Naive B cell (primary cell): ENCODE results near the gene MOXD1. TPM values are rescaled to one million over a fixed set of nuclear protein-coding genes. Genes with fewer than 3 reads are reported as not detected.
"Not testable (repeated sequence)": the region's sequence is repeated elsewhere in the genome, so short reads cannot be mapped to it uniquely, and the experiment has no call there.

Experiments
- ATAC-seq, 2 donors: fragments of 150-1000 bp; cut with Tn5 transposase; 2 replicates each; pipeline ENCODE4 v1.10.0; 2021; ENCODE audit warnings: low read depth in 2 of 2, mild to moderate bottlenecking in 2 of 2, moderate library complexity in 2 of 2
- DNase-seq: peaks from one replicate; pipeline ENCODE4 v3.0.0; 2022
- H3K27ac Mint-ChIP-seq, 6 donors: one replicate each; pipeline ENCODE4 v1.8.0; 2020 to 2022; ENCODE audit warnings: mild to moderate bottlenecking in 6 of 6, mixed read lengths in 6 of 6, moderate library complexity in 5 of 6, inconsistent platforms in 2 of 6
- H3K27me3 Mint-ChIP-seq, 3 donors: one replicate each; pipeline ENCODE4 v1.8.0; 2021 to 2022; ENCODE audit warnings: mixed read lengths in 3 of 3, mild to moderate bottlenecking in 1 of 3
- H3K36me3 Mint-ChIP-seq, 2 donors: one replicate each; pipeline ENCODE4 v1.8.0; 2020 to 2022; ENCODE audit warnings: mixed read lengths in 2 of 2, inconsistent platforms in 1 of 2, mild to moderate bottlenecking in 1 of 2
- H3K4me1 Mint-ChIP-seq, 3 donors: one replicate each; pipeline ENCODE4 v1.8.0; 2020 to 2022; ENCODE audit warnings: mixed read lengths in 3 of 3, inconsistent platforms in 1 of 3, mild to moderate bottlenecking in 1 of 3, moderate library complexity in 1 of 3
- H3K4me3 Mint-ChIP-seq, 8 donors: one replicate each; pipeline ENCODE4 v1.8.0; 2020 to 2022; ENCODE audit warnings: mild to moderate bottlenecking in 8 of 8, mixed read lengths in 8 of 8, moderate library complexity in 8 of 8, inconsistent platforms in 2 of 8
- H3K9me3 Mint-ChIP-seq, 7 donors: one replicate each; pipeline ENCODE4 v1.8.0; 2020 to 2022; ENCODE audit warnings: mixed read lengths in 7 of 7, mild to moderate bottlenecking in 5 of 7, inconsistent platforms in 2 of 7, moderate library complexity in 1 of 7
- polyA plus RNA-seq, 6 donors: library from polyadenylated mRNA; unstranded; fragments of 300-500 nt; fragmentation: Illumina TruSeq; gene quantifications; one replicate each; pipeline ENCODE4 v1.2.3, GENCODE V29; 2021; ENCODE audit warnings: low read depth in 6 of 6

The MOXD1 gene
- polyA plus RNA-seq, 6 donors from 2014 or later, result 3.8 to 11.4 (median 8.1) TPM

DNA sequence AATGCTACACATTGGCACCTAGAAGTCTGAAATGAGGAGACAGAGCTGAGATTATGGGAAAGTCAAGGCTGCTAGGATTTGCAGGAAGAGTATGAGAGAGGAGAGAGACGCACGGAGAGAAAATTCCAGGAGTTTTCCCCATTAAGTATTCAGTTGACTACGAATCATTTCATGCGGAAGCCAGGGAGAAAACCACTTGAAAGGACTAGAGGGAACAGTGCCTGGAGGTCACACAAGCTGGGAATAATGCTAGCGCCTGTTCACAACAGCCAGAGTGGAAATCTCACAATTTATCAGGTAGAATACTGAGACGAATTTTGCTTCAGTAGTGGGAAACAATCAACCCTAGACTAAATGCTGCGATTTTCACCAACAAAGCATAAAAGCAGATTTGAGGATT is 118.6 kb downstream of the MOXD1 start:
- no peak for DNase-seq
- ATAC-seq, result no peak
- no peaks in the 10 kb centered on the region for H3K9me3 Mint-ChIP-seq
- peaks cover 9 to 20% (median 19%) of the 10 kb centered on the region in 3 donors for H3K4me1 Mint-ChIP-seq
- H3K36me3 Mint-ChIP-seq, result no peaks in the 10 kb centered on the region
- H3K27ac Mint-ChIP-seq, result peak overlapping the region in 2 of 6 donors; percentile 50 to 51
- no peaks in the 10 kb centered on the region for H3K27me3 Mint-ChIP-seq
- H3K4me3 Mint-ChIP-seq, result no peak overlapping the region

DNA sequence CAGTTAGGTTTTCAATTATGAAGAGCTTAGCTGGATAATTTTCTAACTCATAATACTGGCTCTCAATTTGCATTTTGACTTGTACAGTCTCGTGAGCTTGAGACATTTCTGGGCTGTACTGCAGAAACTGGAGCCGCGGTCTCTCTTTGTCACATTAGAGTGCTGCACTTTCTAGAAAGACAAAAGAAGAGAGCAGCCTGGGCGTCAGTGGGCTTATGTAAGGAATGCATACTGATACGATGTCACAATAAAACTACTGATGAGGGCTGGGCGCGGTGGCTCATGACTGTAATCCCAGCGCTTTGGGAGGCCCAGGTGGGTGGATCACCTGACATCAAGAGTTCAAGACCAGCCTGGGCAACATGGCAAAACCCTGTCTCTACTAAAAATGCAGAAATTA is 120.8 kb downstream of the MOXD1 start:
- Mint-ChIP-seq H3K4me1 (peaks cover 0 to 5% (median 0%) of the 10 kb centered on the region in 3 donors), H3K36me3 (no peaks in the 10 kb centered on the region), H3K27ac (no peak overlapping the region), H3K4me3 (no peak overlapping the region), H3K9me3 (no peaks in the 10 kb centered on the region), H3K27me3 (peaks cover 3 to 5% (median 4%) of the 10 kb centered on the region in 3 donors)
- no peak for ATAC-seq
- DNase-seq, result no peak

DNA sequence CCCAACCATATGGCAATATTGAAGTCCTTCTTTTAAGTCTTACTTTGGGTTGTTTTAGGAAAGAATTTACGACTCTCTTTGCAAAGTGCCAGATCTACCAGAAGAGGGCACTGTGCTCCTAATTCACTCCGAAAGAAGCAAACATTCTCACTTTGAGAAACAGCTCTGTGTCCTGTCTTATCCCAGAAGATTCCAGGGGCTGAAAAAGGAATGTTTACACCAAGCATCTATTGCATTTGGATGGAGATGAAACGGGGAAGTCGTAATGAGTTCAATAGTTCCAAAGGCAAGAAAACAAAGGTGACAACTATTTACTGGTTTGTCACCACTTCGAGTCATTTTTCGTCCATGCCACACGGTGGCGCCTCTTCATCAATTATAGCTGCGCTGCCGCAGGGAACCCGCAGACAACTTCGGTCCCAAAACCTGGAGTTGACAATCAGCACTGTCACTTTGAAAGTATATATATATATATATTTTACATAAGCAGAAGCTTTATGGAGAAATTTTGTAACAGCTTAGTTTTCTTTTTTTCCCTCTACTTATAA is 121.6 kb downstream of the MOXD1 start:
- Mint-ChIP-seq H3K9me3 (no peaks in the 10 kb centered on the region), H3K4me3 (peak overlapping the region; percentile 46 to 94 (median 83)), H3K4me1 (peaks cover 0 to 5% (median 0%) of the 10 kb centered on the region in 3 donors), H3K27me3 (peaks cover 5 to 12% (median 11%) of the 10 kb centered on the region in 3 donors), H3K27ac (peak overlapping the region in 2 of 6 donors; percentile 11 to 93), H3K36me3 (no peaks in the 10 kb centered on the region)
- DNase-seq, result peak; percentile 77
- ATAC-seq, result peak; percentile 86 to 95

DNA sequence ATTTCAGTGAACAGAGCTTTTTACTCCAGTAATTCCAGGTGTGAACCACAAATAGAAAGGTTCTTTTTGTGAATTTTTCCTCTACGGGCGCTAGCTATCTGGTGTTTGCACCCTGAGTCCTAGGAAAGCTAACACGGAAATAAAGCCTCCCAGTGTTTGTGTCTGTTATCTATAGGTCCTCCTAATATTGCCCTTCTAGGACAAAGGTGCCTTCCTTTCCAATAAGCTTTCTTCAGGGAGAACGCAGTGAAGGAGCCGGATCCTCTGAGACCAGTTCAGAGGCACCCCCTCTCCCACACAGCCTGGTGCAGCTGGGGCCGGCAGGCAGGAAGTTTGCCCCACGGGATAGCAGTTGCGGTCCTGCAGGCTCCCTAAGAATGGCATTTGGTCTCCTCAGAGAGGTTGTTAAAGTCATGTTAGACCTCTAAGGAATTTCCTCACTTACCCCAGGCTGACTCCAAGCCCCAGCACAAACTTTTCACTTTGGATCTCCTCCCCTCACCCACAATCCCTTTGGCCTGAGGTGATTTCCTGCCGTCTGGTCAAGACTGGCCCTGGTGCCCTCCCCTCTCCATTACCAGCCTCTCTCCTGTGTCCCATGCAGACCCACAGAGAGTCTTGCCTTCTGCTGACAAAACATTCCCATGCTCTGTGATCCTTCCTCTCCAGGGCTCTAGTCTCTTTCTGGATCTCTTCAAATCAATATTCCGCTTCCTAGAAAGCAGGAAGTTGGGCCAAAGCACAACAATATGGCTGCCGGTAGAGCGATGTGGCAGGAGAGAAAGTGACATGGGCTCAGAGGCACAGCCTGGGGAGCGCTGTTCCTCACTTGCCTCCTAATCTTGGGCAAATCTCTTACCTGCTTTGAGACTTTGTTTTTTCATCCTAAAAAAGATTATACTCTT is 126.0 kb downstream of the MOXD1 start:
- no peak for ATAC-seq
- Mint-ChIP-seq H3K27me3 (peaks cover 5 to 12% (median 11%) of the 10 kb centered on the region in 3 donors), H3K4me1 (peaks cover 6 to 15% (median 13%) of the 10 kb centered on the region in 3 donors), H3K4me3 (no peak overlapping the region), H3K9me3 (no peaks in the 10 kb centered on the region), H3K27ac (no peak overlapping the region), H3K36me3 (no peaks in the 10 kb centered on the region)
- DNase-seq, result no peak

DNA sequence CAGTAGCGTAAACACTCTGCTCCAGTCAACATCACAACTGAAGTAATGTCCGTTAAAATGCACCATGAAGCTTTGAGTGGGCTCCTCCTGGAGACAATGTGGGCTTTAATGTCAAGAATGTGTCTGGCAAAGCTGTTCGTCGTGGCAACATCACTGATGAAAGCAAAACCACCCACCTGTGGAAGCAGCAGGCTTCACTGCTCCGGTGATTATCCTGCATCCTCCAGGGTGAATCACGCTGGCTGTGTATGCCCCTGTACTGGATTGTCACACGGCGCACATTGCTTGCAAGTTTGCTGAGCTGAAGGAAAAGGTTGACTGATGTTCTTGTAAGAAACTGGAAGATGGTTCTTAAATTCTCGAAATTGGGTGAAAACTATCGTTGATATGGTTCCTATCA is 128.5 kb downstream of the MOXD1 start:
- H3K4me1 Mint-ChIP-seq, result peaks cover 19 to 30% (median 20%) of the 10 kb centered on the region in 3 donors
- no peak overlapping the region for H3K4me3 Mint-ChIP-seq
- H3K36me3 Mint-ChIP-seq, result no peaks in the 10 kb centered on the region
- DNase-seq, result no peak
- no peak overlapping the region for H3K27ac Mint-ChIP-seq
- ATAC-seq, result no peak
- H3K9me3 Mint-ChIP-seq, result no peaks in the 10 kb centered on the region
- H3K27me3 Mint-ChIP-seq, result peaks cover 5 to 12% (median 11%) of the 10 kb centered on the region in 3 donors

DNA sequence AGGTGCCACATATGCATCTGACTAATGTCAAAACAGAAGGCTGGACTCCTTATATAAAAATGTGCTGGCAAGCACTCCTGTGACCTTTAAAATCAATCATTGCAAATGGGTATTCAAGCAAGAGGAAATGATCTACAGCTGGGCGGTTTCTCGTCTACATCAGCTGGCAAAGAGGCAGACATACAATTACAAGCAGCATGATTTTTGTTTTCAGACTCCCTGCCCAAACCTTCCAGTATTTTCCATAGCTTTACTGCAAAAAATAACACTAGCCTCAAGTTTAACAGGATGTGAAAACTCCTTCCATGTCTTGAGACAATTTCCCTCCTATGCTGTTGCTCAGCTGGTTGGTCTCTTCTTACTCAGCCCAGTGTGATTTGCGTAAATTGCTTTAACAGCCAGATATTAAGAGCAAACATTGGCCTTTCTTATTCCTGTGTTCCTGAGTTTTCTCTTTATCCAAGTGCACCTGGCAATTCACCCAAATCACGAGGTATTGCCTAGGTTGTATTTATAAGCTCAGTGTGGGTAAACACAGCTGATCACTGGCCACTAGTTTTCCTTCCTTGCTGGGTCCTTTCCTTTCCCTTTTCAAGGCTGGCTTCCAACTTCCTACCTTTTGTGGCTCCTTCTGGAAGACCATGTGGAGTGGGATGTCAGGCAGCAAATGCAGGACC is 130.4 kb downstream of the MOXD1 start:
- Mint-ChIP-seq H3K36me3 (no peaks in the 10 kb centered on the region), H3K27ac (no peak overlapping the region), H3K4me3 (peak overlapping the region in 2 of 8 donors; percentile 17 to 29), H3K9me3 (no peaks in the 10 kb centered on the region), H3K27me3 (peaks cover 5 to 11% (median 11%) of the 10 kb centered on the region in 3 donors), H3K4me1 (peaks cover 19 to 43% (median 20%) of the 10 kb centered on the region in 3 donors)
- no peak for ATAC-seq
- DNase-seq, result no peak

DNA sequence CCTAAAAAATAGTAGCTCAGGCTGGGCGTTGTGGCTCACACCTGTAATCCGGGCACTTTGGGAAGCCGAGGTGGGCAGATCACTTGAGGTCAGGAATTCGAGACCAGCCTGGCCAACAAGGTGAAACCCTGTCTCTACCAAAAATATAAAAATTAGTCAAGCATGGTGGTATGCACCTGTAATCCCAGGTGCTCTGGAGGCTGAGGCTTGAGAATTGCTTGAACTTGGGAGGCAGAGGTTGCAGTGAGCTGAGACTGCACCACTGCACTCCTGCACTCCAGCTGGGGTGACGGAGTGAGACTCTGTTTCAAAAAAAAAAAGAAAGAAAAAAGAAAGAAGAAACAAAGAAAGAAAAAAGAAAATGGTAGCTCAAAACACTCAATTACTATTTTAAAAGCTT is 132.6 kb downstream of the MOXD1 start:
- peak overlapping the region in 2 of 6 donors; percentile 37 to 67 for H3K27ac Mint-ChIP-seq
- not testable (repeated sequence) for H3K27me3 Mint-ChIP-seq, H3K36me3 Mint-ChIP-seq, H3K9me3 Mint-ChIP-seq, DNase-seq, ATAC-seq
- peaks cover 19 to 43% (median 20%) of the 10 kb centered on the region in 3 donors for H3K4me1 Mint-ChIP-seq
- peak overlapping the region in 3 of 8 donors; percentile 20 to 82 (median 75) for H3K4me3 Mint-ChIP-seq

DNA sequence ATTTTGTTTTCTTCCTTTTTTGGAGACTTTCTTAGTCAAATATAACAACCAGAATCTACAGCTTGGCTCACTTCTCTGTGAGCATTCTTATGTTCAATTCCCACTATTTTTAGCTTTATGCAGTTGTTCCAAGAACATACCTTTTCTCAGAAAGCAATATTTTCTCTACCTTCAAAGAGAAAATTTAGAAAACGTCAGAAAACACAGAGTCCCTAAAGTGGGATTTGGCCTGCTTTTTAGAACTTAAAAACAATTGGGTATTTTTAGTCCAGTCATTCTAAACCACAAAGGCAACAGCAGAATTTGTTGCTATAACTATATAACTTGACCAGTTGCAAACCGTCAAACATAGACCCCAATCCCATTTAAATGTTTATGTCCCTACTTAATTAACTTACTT is 133.1 kb downstream of the MOXD1 start:
- H3K27ac Mint-ChIP-seq, result peak overlapping the region in 1 of 6 donors; percentile 23

DNA sequence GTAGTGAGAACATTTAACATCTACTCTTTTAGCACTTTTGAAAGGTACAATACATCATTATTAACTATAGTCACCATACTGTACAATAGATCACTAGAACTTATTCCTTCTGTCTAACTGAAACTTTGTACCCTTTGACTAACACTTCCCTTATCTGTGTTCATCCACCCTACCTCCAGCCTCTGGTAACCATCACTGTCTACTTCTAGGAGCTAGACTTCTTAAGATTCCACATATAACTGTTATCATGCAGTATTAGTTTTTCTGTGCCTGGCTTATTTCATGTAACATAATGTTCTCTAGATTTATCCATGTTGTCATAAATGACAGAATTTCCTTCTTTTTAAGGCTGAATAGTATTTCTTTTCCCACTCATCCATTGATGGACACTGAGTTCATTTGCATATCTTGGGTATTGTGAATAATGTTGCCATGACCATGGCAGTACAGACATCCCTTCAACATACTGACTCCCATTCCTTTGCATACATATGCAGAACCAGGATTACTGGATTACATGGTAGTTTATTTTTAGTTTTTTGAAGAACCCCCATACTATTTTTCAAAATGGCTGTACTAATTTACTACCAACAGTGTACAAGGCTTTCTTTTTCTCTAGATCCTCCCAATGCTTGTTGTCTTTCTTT is 135.7 kb downstream of the MOXD1 start:
- Mint-ChIP-seq H3K4me3 (no peak overlapping the region), H3K9me3 (no peaks in the 10 kb centered on the region), H3K27ac (no peak overlapping the region), H3K27me3 (peaks cover 0 to 9% (median 0%) of the 10 kb centered on the region in 3 donors), H3K4me1 (peaks cover 9 to 31% (median 13%) of the 10 kb centered on the region in 3 donors), H3K36me3 (no peaks in the 10 kb centered on the region)
- no peak for ATAC-seq
- DNase-seq, result no peak

More for the DNA sequence above, 133.1 kb downstream of the MOXD1 start:
- no peaks in the 10 kb centered on the region for H3K27me3 Mint-ChIP-seq
- H3K4me3 Mint-ChIP-seq, result peak overlapping the region in 3 of 8 donors; percentile 15 to 25 (median 20)
- ATAC-seq, result no peak
- no peak for DNase-seq
- H3K4me1 Mint-ChIP-seq, result peaks cover 19 to 43% (median 20%) of the 10 kb centered on the region in 3 donors
- no peaks in the 10 kb centered on the region for H3K36me3 Mint-ChIP-seq
- H3K9me3 Mint-ChIP-seq, result no peaks in the 10 kb centered on the region

DNA sequence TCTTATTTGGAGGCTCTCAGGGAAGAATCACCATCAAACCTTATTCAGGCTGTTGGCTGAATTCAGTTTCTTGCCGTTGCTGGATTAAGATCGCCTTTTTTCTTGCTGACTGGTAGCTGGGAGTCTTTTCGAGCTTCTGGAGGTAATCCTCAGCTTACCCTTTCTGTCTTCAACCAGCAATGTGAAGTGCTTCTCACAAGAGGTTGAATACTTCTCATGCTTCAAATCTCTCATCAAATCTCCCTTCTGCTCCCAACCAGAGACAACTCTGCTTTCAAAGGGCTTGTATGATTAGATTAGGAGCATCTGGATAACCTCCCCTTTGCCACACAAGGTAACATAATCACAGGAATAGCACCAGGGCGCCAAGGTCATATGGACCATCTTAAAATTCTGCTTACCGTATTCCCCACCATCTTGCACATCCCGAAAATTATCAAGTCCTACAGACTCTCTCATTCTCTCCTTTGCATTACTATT is 137.2 kb downstream of the MOXD1 start:
- Mint-ChIP-seq H3K4me3 (no peak overlapping the region), H3K9me3 (no peaks in the 10 kb centered on the region), H3K36me3 (no peaks in the 10 kb centered on the region), H3K27ac (no peak overlapping the region), H3K27me3 (peaks cover 0 to 9% (median 0%) of the 10 kb centered on the region in 3 donors), H3K4me1 (peaks cover 5 to 26% (median 6%) of the 10 kb centered on the region in 3 donors)
- no peak for DNase-seq
- ATAC-seq, result no peak

DNA sequence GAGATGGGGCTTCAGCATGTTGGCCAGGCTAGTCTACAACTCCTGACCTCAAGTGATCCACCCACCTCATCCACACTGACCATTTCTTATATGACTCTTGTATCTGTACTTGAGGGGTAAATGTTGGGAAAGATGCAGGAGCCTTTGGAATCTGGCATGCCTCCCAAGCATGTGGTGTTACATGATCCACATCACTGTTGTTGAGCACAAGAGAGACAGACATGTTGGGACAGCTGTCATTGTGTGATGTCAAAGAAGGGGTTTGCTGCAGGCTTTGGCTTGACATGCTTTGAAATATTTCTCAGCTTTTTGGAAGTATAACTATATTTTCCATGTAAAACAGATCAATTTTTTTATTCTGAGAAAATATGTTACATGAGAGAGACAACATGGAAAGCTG is 139.9 kb downstream of the MOXD1 start:
- H3K36me3 Mint-ChIP-seq, result no peaks in the 10 kb centered on the region
- peak overlapping the region in 1 of 6 donors; percentile 76 for H3K27ac Mint-ChIP-seq
- H3K4me1 Mint-ChIP-seq, result peaks cover 0 to under 1% (median 0%) of the 10 kb centered on the region in 3 donors
- H3K4me3 Mint-ChIP-seq, result no peak overlapping the region
- peaks cover 0 to 9% (median 0%) of the 10 kb centered on the region in 3 donors for H3K27me3 Mint-ChIP-seq
- ATAC-seq (no peak), DNase-seq (no peak)
- H3K9me3 Mint-ChIP-seq, result no peaks in the 10 kb centered on the region

DNA sequence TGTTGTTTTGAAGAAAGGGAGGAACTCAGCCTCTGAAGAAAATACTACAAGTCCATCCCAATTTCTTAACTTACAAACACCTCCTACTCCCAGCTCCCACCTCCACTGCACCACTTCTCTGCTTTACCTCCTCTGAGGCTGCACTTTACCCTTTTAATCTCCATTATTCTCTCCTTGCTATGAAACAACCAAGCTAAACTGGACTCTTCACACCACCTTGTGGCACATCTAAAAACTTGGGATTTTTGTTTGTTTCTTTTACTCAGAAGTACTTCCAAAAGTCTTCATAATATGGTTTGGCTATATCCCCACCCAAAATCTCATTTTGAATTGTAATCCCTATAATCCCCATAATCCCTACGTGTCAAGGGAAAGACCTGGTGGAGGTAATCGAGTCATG is 142.2 kb downstream of the MOXD1 start:
- DNase-seq (no peak), ATAC-seq (no peak)
- Mint-ChIP-seq H3K27me3 (peaks cover 6 to 16% (median 6%) of the 10 kb centered on the region in 3 donors), H3K27ac (no peak overlapping the region), H3K9me3 (no peaks in the 10 kb centered on the region), H3K4me1 (no peaks in the 10 kb centered on the region), H3K36me3 (no peaks in the 10 kb centered on the region), H3K4me3 (no peak overlapping the region)

DNA sequence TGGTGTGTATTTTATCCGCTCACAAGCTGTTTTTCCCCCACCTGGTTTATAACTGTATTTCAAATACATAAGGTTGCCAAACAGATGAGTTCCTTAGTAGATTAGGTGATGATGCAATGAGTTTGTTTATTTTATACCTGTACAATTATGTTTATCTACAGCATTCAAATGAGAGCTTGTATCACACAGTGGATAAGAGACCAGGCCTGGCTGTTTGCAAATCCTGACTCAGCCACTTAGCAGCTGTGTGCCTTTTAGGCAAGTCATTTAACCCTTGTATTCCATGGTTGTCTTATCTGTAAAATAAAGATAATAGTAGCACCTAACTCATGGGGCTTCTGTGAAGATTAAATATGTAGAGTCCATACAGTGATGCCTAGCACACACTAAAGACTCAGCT is 143.7 kb downstream of the MOXD1 start:
- no peaks in the 10 kb centered on the region for H3K9me3 Mint-ChIP-seq
- H3K27me3 Mint-ChIP-seq, result peaks cover 6 to 16% (median 6%) of the 10 kb centered on the region in 3 donors
- H3K4me3 Mint-ChIP-seq, result no peak overlapping the region
- H3K27ac Mint-ChIP-seq, result no peak overlapping the region
- H3K36me3 Mint-ChIP-seq, result no peaks in the 10 kb centered on the region
- no peak for DNase-seq
- ATAC-seq, result no peak
- no peaks in the 10 kb centered on the region for H3K4me1 Mint-ChIP-seq
